ENCODE data around the gene ZNF618.

The ZNF618 gene

GRCh38 chr9:113886026-113886369 is 9.9 kb downstream of the ZNF618 start:
- no peak for FAIRE-seq

DNA sequence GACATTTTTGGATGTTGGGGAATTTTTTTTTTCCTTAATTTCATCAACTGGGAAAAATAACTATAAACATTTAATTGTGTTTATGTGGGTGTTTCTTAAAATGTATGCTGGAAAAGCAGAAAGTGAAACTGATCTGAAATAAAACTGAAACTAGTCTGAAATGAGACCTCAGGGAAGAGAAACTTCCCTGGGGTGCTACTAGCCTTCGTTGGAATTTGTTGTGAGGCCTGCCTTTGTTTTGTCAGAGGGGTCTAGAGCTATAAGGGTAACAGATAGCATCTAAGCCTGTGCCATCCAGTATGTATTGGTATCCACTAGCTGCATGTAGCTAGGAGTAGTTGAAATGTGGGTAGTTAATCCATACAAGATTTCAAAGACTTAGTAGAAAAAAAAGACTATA is 10.4 kb downstream of the ZNF618 start:
- no peak for FAIRE-seq

GRCh38 chr9:113886933-113887332 is 10.8 kb downstream of the ZNF618 start:
- FAIRE-seq, result no peak

DNA sequence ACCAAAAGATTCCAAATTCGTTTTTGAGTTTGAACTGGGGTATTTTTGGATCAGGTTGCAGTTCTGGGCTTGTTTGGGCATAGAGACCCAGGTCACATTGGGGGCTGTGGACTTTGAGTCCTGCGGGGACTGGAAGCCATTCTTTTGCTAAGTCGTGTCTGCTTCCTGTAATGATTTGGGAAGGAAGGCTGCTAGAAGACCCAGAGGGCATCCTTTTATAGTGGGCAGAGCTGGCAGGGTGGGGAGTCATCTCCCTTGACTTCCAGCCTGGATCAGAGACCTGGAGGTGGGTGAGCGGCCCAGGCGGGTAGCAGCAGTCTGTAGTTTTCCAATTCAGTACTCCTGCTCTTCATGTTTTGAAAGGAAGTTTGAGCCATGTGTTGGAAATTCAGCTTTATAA is 11.3 kb downstream of the ZNF618 start:
- no peak for FAIRE-seq

GRCh38 chr9:113888336-113888735 is 12.2 kb downstream of the ZNF618 start:
- FAIRE-seq, result no peak

GRCh38 chr9:113888976-113889375 is 12.9 kb downstream of the ZNF618 start:
- FAIRE-seq, result no peak

GRCh38 chr9:113890704-113891103 is 14.6 kb downstream of the ZNF618 start:
- FAIRE-seq, result no peak

- FAIRE-seq, result no peak
Observed at GRCh38 chr9:113892861-113893491, 16.9 kb downstream of the ZNF618 start.

DNA sequence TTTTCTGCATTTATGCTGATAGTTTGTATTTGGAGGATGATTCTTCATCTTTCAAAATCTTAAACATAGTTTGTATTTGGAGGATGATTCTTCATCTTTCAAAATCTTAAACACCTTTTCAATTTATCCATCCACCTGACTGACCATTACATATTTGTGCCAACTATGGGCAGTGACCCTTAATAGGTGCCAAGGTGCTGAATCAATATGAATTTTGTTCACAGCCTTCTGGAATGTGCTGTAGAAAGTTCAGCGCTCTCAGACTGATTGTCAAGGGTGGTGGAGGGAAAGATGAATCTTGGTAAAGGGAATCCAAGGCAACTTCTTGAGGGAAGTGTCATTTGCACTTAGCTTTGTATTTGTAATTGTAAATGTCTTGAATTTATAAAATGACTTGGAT is 18.1 kb downstream of the ZNF618 start:
- no peak for FAIRE-seq

DNA sequence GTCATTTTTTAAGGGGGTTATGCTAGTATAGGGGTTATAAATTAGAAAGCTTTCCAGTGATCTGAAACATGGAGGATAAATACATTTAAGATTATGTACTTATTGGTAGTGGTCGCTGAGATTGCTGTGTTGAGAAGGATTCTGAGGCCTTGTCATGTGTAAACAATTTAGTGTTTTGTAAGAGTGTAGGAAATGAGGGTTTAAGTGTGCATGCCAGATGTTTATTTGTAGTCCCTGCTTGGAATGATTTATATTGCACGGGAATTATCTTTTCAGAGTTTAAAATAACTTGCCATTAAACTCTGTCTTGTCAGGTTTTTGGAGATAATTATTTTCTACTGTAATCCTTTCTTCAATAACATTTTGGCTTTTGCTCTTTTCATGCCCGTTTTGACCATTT is 19.4 kb downstream of the ZNF618 start:
- FAIRE-seq, result no peak

GRCh38 chr9:113896713-113897112 is 20.6 kb downstream of the ZNF618 start:
- no peak for FAIRE-seq

- FAIRE-seq, result no peak
Observed at GRCh38 chr9:113898151-113898550, 22.0 kb downstream of the ZNF618 start.

DNA sequence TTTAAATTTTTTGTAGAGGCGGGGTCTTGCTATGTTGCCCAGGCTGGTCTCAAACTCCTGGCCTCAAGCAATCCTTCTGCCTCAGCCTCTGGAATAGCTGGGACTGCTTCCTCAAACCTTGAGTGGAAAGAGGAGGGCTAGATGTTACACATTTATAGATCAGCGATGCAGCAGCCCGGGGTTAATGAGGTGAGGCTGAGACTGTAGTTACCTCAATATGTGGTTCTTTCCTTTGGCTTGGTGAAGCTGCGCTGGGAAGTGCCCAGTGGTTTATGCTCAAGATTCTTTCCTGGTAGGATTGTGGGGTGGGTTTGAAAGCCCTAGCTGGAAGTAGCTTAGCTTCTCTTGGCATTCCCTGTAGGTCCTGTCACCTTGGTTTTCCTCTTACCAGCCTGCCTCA is 22.5 kb downstream of the ZNF618 start:
- no peak for FAIRE-seq

DNA sequence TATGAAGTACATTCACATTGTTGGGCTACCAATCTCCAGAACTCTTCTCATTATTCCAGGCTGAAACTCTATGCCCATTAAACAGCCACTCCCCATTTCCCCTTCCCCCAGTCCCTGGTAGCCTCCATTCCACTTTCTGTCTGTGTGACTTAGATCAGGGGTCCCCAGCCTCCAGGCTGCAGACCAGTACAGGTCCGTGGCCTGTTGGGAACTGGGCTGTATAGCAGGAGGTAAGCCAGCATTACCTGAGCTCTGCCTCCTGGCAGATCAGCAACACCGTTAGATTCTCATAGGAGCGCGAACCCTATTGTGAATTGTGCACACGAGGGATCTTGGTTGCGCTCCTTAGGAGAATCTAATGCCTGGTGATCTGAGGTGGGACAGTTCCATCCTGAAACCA is 23.1 kb downstream of the ZNF618 start:
- no peak for FAIRE-seq

DNA sequence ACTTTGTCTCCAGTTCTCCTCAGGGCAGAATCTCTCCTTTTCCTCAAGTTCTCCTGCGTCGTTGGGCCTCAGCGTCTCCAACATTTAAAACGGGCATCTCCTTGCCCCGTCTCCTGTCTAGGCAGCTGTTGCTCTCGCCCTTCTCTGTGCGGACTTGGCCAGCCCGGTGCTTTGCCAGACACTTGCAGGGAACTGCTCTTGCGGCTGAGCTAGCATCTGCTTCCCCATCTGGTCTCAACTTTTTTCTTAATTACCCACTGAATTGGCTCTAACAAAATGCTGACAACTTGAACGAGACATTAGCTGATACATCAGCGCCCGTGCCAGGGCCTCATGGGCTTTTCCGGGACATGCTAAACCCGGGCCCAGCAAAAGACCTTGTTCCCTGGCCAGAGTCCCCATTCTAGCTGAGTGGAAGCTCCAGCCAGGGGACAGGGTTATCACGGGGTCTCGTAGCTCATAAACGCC is 25.1 kb downstream of the ZNF618 start:
- no peak for FAIRE-seq

- FAIRE-seq, result no peak
Observed at GRCh38 chr9:113903514-113904077, 27.5 kb downstream of the ZNF618 start.

DNA sequence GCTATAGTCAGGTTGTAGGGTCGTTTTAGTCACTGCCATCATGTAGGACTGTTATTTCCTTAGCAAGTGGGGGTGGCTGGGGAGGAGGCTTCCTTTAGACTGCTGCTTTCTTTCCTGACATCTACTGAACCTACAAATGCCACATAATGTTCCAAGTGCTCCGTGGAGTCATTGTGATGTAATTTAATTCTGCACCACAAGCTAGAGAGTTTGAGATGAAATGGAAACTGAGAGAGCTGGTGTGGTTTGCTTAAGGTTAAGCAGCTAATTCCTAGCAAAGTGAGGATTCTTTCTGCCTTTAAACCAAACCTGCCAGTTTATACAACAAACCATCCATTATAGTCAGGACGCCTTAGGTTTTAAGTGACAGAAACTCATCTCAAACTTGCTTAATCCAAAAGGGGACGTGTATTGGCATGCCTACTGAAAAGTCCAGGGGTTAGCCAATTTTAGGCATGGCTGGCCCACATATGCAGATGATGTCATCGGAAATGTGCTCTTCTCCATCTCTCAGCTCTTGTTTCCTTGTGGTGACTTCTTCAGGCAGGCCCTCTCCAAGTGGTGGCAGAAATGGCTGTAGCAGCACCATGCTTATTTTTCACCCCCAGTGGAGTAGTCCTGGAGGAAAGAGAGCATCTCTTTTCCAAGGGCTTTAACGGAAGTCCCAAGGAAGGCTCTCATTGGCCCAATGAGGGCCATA is 30.5 kb downstream of the ZNF618 start:
- no peak for FAIRE-seq

- FAIRE-seq, result no peak
Observed at GRCh38 chr9:113907282-113907681, 31.2 kb downstream of the ZNF618 start.

GRCh38 chr9:113909421-113909820 is 33.3 kb downstream of the ZNF618 start:
- no peak for FAIRE-seq

DNA sequence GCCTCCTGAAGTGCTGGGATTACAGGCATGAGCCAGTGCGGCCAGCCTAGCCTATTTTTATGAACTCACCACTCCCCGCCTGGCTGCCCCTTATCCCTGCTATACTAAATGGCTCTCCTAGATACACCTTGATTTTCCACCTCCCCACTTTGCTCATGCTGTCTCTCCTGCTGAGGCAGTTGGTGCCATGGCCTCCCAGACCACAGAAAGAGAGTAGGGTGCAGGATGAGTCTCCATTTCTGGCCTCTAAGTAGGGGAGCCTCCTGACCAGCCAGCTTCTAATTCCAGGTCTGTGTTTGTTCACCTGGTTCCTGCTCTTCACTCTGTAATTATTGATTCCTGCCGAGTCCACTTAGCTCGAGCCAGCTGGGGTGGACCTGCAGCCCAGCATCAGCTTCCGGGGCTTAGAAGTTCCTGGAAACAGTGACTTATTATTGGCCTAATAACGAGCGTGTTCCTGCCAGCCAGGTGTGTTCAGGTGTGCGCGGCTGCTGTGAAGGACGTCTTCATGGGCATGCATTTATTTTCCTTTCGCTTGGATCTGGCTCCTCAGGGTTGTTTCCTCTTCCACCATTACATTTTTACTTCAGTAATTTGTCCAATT is 34.0 kb downstream of the ZNF618 start:
- FAIRE-seq, result no peak

DNA sequence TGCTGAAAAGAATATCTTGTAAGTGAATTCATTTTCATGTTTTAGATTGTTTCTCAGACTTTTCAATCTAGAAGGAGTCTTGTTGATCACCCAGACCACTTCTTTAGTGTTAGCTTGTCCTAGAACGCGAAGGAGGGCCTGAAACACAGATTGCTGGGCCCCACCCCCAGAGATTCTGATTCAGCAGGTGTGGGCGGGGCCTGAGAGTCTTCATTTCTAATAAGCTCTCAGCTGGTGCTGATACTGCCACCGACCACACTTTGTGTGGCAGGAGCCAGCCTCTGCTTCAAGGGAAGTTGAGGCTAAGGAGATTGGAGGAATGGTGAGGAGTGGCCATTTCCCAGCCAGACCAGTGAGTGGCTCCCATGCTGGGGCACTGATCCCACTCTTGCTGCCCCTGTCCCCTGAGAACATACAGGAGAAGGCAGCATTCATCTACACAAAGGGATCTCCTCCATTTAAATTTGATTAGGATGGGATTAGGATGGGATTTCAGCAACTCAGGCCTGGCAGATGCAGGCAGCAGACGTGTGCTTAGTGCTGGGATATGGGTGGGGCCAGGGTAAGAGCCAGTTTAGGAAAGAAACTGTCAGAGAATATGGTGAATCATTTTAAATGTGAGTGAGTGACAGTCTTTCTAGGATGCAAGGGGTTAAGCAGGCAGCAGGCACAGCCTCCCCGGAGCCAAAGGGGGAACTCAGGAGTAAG is 35.9 kb downstream of the ZNF618 start:
- no peak for FAIRE-seq

DNA sequence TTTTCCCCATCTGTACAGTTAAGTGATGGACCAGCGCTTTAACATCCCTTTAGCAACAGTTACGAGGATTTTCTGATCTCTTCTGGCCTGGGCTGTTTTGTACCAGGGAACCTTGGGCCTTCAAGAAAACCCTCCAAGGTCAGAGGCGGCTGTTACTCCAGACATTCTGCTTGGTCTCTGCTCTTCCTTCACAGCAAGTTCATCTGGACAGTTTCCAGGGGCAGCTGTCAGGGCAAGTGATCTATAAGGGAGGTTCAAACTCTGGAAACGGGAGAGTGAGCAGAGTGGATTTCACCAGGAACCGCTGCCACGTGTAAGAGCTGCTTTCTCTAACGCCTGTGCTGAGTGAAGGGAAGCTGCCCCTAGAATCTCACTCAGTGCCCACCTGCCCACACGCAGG is 36.7 kb downstream of the ZNF618 start:
- FAIRE-seq, result no peak

GRCh38 chr9:113913426-113914195 is 37.5 kb downstream of the ZNF618 start:
- FAIRE-seq, result no peak

Data from TTC549 (cell line).